Measurements from ENCODE around the gene LCLAT1.

The LCLAT1 gene

DNA sequence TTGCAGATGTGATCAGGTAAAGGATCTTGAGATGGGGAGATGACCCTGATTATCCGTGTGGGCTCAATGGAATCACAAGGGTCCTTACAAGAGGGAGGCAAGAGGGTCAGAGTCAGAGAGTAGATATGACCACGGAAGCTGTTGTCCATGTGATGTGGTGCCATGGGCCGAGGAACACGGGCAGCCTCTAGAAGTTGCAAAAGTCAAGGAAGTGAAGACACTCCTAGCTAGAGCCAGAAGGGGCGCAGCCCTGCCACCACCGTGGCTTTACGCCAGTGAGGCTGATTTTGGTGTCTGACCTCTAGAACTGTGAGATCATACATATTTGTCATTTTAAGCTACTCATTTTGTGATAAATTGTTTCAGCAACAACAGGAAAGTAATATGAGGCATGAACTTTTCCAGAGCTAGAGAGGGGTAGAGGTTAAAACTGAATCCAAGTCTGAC, 245.8 kb downstream of the LCLAT1 start:
- Histone ChIP-seq H3K27ac (replicated peaks) (no peak overlapping the region), H3K27me3 (ENCODE audit: insufficient read depth, poor library complexity, severe bottlenecking) (no peaks in the 10 kb centered on the region), H3K4me3 (replicated peaks; ENCODE audit: insufficient read depth, low read length) (no peak overlapping the region)
- TF ChIP-seq SPI1 (IDR thresholded peaks at IDR 0.05; ENCODE audit: borderline replicate concordance, low read depth) (no peak), GABPA (IDR thresholded peaks at IDR 0.05; ENCODE audit: low read depth) (no peak), REST (IDR thresholded peaks at IDR 0.05; ENCODE audit: insufficient replicate concordance, low read depth) (no peak)
- DNase-seq (ENCODE audit: low read depth in 1 of 2, low spot score in 1 of 2): no peak

All from HL-60 (cell line).